A673 (cell line): Measurements from ENCODE around the gene INTS1.

ENCODE experiments used
- EZH2 ChIP-seq: fragments of 200-600 bp; sonication (generic); IDR thresholded peaks from 2 replicates; pipeline ENCODE4 v1.6.1; 2017; ENCODE audit warnings: borderline replicate concordance, low read depth, mild to moderate bottlenecking, mixed read lengths, antibody characterized with exemption, low read length; ENCODE audit not compliant: poor library complexity, severe bottlenecking
- TF ChIP-seq, protein P1 (sequence below): fragments of 300-800, 200-600 bp; sonication (generic); conservative IDR thresholded peaks from 2 replicates; pipeline ENCODE4 v1.5.1; 2017; ENCODE audit warnings: low read depth, mild to moderate bottlenecking, antibody characterized with exemption, low read length, moderate library complexity, mixed read lengths

DNA sequence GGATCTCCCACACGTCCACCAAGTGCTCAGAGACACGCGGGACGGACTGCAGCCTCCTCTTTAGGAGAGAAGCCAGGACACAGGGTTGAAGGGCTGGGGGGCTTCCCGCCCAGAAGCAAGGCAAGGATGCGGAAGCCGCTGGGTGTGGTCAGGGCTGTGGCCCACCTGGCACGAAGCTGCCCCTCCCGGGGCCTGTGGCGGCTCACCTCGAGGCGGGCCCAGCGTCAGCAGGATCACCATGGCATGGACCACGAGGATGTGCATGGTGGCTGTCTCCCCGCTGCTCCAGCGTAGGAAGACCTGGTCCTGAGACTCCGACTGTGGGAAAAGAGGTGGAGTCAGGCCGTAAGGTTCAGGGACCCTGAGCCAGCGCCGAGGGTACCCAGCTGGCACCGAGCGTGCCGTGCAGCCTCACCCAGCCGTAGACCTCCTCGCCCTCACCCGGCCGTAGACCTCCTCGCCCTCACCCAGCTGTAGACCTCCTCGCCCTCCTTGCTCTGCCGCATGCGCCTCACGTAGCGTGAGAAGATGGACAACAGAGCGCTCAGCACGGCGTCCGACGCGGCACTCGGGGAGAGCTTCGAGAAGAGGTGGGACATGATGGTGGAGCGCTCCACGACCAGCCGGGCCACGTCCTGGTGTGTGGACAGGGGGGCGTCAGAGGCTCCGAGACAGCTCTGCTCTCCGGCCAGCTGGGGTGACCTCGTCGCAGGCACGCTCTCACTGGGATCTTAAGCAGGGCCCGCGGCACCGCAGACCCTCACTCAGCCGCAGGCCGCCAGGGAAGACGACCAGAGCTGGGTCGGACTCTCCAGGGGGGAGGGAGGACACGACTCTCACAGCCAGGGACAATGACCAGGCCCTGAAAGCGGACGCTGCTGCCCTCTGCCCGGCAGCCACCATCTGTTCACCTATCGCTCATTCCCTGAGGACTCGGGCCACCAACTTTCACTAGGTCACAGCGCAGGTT lies 20.4 kb downstream of the INTS1 start:
- TF ChIP-seq, protein P1, sequence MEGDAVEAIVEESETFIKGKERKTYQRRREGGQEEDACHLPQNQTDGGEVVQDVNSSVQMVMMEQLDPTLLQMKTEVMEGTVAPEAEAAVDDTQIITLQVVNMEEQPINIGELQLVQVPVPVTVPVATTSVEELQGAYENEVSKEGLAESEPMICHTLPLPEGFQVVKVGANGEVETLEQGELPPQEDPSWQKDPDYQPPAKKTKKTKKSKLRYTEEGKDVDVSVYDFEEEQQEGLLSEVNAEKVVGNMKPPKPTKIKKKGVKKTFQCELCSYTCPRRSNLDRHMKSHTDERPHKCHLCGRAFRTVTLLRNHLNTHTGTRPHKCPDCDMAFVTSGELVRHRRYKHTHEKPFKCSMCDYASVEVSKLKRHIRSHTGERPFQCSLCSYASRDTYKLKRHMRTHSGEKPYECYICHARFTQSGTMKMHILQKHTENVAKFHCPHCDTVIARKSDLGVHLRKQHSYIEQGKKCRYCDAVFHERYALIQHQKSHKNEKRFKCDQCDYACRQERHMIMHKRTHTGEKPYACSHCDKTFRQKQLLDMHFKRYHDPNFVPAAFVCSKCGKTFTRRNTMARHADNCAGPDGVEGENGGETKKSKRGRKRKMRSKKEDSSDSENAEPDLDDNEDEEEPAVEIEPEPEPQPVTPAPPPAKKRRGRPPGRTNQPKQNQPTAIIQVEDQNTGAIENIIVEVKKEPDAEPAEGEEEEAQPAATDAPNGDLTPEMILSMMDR: no peak
- no peak for TF ChIP-seq EZH2
